GM10266 (cell line): ENCODE measurements around the gene DNMT3A.

Source experiments
- DNase-seq: peaks from one replicate; pipeline ENCODE4 v3.0.0; 2012; ENCODE audit errors: extremely low spot score
- CTCF ChIP-seq: IDR thresholded peaks from 2 replicates; pipeline ENCODE4 v1.5.1; 2012; ENCODE audit warnings: mild to moderate bottlenecking, low read depth; ENCODE audit not compliant: control insufficient read depth, insufficient read depth; ENCODE audit errors: missing control alignments

DNMT3A gene

GRCh38 chr2:25326326-25327013 is 15.3 kb downstream of the DNMT3A start:
- no peak for DNase-seq
- TF ChIP-seq CTCF, result no peak

- TF ChIP-seq CTCF, result no peak
- no peak for DNase-seq
Measured at GRCh38 chr2:25324905-25325592, 16.7 kb downstream of the DNMT3A start.

GRCh38 chr2:25324251-25324650 is 17.5 kb downstream of the DNMT3A start:
- DNase-seq, result no peak
- TF ChIP-seq CTCF, result no peak

- DNase-seq, result no peak
- no peak for TF ChIP-seq CTCF
Measured at GRCh38 chr2:25323610-25324189, 18.0 kb downstream of the DNMT3A start.

- no peak for DNase-seq
Measured at GRCh38 chr2:25323042-25323514, 18.6 kb downstream of the DNMT3A start.

GRCh38 chr2:25322312-25322711 is 19.4 kb downstream of the DNMT3A start:
- DNase-seq, result no peak
- TF ChIP-seq CTCF, result no peak

More at GRCh38 chr2:25323042-25323514, 18.6 kb downstream of the DNMT3A start:
- TF ChIP-seq CTCF, result no peak

- TF ChIP-seq CTCF, result no peak
Measured at GRCh38 chr2:25320077-25320476, 21.6 kb downstream of the DNMT3A start.

More at GRCh38 chr2:25320077-25320476, 21.6 kb downstream of the DNMT3A start:
- DNase-seq, result no peak
